ENCODE measurements around the gene UBE2F. TPM values are rescaled to one million over a fixed set of nuclear protein-coding genes. Genes with fewer than 3 reads are reported as not detected.
A peak's percentile ranks its signal among the peaks of the same experiment; 100 is the strongest.

The UBE2F gene
- total RNA-seq, 2 donors from 2014 or later: 67.7 to 69.9 TPM

DNA sequence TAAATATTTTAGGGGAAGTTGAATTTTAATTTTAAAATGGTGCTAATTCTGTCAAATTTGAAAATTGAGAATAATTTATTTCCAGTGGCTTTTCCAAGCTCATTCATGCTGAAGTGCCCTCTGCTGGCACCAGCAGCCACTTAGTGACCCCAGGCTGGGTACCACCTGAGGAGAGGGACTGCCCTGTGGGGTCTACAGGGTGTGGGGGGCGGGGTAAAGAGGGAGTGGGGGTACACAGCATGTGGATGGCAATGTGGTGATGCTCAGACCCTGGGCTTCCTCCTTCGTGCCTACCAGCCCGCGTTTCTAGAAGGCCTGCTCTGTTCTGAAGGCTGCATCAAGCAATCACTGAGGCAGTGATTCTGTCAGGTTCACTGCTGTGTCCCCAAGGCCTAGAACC, 48.9 kb downstream of the UBE2F start:
- no peak overlapping the region for H3K27ac ChIP-seq
- TF ChIP-seq, protein P1, sequence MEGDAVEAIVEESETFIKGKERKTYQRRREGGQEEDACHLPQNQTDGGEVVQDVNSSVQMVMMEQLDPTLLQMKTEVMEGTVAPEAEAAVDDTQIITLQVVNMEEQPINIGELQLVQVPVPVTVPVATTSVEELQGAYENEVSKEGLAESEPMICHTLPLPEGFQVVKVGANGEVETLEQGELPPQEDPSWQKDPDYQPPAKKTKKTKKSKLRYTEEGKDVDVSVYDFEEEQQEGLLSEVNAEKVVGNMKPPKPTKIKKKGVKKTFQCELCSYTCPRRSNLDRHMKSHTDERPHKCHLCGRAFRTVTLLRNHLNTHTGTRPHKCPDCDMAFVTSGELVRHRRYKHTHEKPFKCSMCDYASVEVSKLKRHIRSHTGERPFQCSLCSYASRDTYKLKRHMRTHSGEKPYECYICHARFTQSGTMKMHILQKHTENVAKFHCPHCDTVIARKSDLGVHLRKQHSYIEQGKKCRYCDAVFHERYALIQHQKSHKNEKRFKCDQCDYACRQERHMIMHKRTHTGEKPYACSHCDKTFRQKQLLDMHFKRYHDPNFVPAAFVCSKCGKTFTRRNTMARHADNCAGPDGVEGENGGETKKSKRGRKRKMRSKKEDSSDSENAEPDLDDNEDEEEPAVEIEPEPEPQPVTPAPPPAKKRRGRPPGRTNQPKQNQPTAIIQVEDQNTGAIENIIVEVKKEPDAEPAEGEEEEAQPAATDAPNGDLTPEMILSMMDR (IDR thresholded peaks at IDR 0.05): peak in 5 of 7 experiments; percentile 15 to 36 (median 22)
- TF ChIP-seq POLR2A (IDR thresholded peaks at IDR 0.05): no peak
- WGBS, 2 donors: 73 to 84% methylated on average over 4 of the region's 4 CpGs
- H3K4me3 ChIP-seq: no peak overlapping the region
- intact Hi-C loops (cut with DNase I): no loop called here
- no peaks in the 10 kb centered on the region for H3K27me3 ChIP-seq
- H3K36me3 ChIP-seq (replicated peaks in 1 of 2; ENCODE audit: insufficient read depth in 1 of 2, low read depth in 2 of 2): no peaks in the 10 kb centered on the region
- DNase-seq (no peak), ATAC-seq (no peak)
- no peaks in the 10 kb centered on the region for H3K9me3 ChIP-seq
- H3K4me1 ChIP-seq: no peaks in the 10 kb centered on the region

DNA sequence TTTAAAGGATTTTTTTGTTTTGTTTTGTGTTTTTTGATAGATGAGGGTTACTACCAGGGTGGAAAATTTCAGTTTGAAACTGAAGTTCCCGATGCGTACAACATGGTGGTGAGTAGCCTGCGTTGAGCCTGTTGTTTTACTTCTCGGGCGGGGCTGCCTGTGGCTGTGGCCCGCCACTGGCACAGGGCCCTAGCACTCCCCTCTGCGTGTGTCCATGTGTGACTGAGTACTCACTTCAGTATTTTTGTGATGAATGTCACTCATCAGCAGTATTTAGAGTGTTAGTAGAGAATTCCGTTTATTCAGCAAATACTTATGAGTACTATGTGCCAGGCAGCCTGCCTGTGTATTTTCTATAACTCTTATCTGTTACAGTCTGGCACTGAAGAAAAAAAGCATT, 49.7 kb downstream of the UBE2F start:
- no peak for TF ChIP-seq POLR2A (IDR thresholded peaks at IDR 0.05)
- TF ChIP-seq, protein P1 (IDR thresholded peaks at IDR 0.05): no peak

DNA sequence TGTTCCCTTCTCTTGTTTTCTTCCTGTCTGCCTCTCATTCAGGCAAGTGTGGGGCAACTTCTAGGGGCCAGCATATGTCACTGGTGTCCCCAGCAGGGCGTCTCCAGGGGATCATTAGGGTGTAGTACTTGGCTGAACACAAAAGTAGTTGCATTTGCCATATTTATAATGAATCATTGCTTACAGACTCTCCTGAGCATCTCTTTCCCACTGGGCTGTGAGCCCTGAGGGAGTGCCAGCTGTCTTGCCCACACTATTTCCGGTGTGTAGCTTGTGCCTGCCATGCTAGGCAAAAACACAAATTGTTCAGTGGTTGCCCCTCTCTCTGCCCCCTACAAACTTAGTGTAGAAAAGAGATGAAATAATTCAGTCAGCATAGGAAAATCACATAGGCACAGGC, 53.1 kb downstream of the UBE2F start:
- Histone ChIP-seq H3K27me3 (no peaks in the 10 kb centered on the region), H3K4me1 (no peaks in the 10 kb centered on the region), H3K36me3 (replicated peaks in 1 of 2; ENCODE audit: insufficient read depth in 1 of 2, low read depth in 2 of 2) (peaks cover 0 to 2% of the 10 kb centered on the region in 2 donors), H3K4me3 (no peak overlapping the region), H3K27ac (no peak overlapping the region), H3K9me3 (no peaks in the 10 kb centered on the region)
- no peak for DNase-seq
- ATAC-seq: no peak
- intact Hi-C loops (cut with DNase I): no loop called here
- WGBS, 2 donors: 92 to 95% methylated on average over 2 of the region's 2 CpGs
- no peak for TF ChIP-seq POLR2A (IDR thresholded peaks at IDR 0.05)

More for the DNA sequence above, 49.7 kb downstream of the UBE2F start:
- DNase-seq: no peak
- H3K4me3 ChIP-seq: no peak overlapping the region
- no peak overlapping the region for H3K27ac ChIP-seq
- H3K4me1 ChIP-seq: no peaks in the 10 kb centered on the region
- peaks cover 0 to 2% of the 10 kb centered on the region in 2 donors for H3K36me3 ChIP-seq (replicated peaks in 1 of 2; ENCODE audit: insufficient read depth in 1 of 2, low read depth in 2 of 2)
- H3K9me3 ChIP-seq: no peaks in the 10 kb centered on the region
- intact Hi-C loops (cut with DNase I): no loop called here
- ATAC-seq: no peak
- 81 to 83% methylated on average over 8 of the region's 8 CpGs for WGBS, 2 donors
- H3K27me3 ChIP-seq: no peaks in the 10 kb centered on the region

GRCh38 chr2:238020816-238021215, 54.0 kb downstream of the UBE2F start:
- intact Hi-C loops (cut with DNase I): no loop called here
- H3K27me3 ChIP-seq: no peaks in the 10 kb centered on the region

DNA sequence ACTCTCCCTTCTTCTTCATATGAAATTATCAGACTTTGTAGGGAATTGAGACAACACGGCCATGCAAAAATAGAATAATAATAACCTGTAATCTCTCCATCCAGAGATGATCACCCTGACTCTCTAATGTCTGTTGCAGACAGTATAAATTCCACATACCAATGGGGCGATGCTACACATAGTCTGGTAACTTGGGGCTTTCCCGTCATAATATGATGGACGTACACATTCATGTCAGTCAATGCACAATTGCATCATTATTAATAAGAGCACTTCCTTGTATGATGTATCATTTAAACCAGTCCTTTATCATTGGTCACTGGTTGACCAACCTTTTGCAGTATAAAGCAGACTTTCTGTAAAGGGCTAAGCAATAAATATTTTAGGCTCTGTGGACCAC, 54.5 kb downstream of the UBE2F start:
- TF ChIP-seq, protein P1 (IDR thresholded peaks at IDR 0.05): no peak
- TF ChIP-seq POLR2A (IDR thresholded peaks at IDR 0.05): no peak
- ATAC-seq (no peak), DNase-seq (no peak)
- peaks cover 0 to 2% of the 10 kb centered on the region in 2 donors for H3K36me3 ChIP-seq (replicated peaks in 1 of 2; ENCODE audit: insufficient read depth in 1 of 2, low read depth in 2 of 2)
- no peak overlapping the region for H3K27ac ChIP-seq
- whole genome bisulfite sequencing, 2 donors: 82 to 84% methylated on average over 4 of the region's 4 CpGs
- no peaks in the 10 kb centered on the region for H3K4me1 ChIP-seq
- H3K9me3 ChIP-seq: no peaks in the 10 kb centered on the region
- H3K4me3 ChIP-seq: no peak overlapping the region
- H3K27me3 ChIP-seq: no peaks in the 10 kb centered on the region
- intact Hi-C loops (cut with DNase I): no loop called here

More at GRCh38 chr2:238020816-238021215, 54.0 kb downstream of the UBE2F start:
- WGBS, 2 donors: 91 to 97% methylated on average over 9 of the region's 9 CpGs
- H3K9me3 ChIP-seq: no peaks in the 10 kb centered on the region
- TF ChIP-seq POLR2A (IDR thresholded peaks at IDR 0.05): no peak
- TF ChIP-seq, protein P1 (IDR thresholded peaks at IDR 0.05): no peak
- no peak overlapping the region for H3K4me3 ChIP-seq
- no peak for ATAC-seq
- peaks cover 0 to 2% of the 10 kb centered on the region in 2 donors for H3K36me3 ChIP-seq (replicated peaks in 1 of 2; ENCODE audit: insufficient read depth in 1 of 2, low read depth in 2 of 2)
- no peaks in the 10 kb centered on the region for H3K4me1 ChIP-seq
- DNase-seq: no peak
- H3K27ac ChIP-seq: no peak overlapping the region
